ENCODE results near the gene COL24A1.
"Not testable (repeated sequence)": the region's sequence is repeated elsewhere in the genome, so short reads cannot be mapped to it uniquely, and the experiment has no call there.

Gene COL24A1

GRCh38 chr1:85983316-85983715 is 173.3 kb downstream of the COL24A1 start:
- H3K27me3 ChIP-seq (replicated peaks; ENCODE audit: control insufficient read depth, insufficient read depth, low read length), result no peaks in the 10 kb centered on the region
- DNase-seq (ENCODE audit: extremely low read depth, insufficient read length), result no peak
- TF ChIP-seq, protein P1, sequence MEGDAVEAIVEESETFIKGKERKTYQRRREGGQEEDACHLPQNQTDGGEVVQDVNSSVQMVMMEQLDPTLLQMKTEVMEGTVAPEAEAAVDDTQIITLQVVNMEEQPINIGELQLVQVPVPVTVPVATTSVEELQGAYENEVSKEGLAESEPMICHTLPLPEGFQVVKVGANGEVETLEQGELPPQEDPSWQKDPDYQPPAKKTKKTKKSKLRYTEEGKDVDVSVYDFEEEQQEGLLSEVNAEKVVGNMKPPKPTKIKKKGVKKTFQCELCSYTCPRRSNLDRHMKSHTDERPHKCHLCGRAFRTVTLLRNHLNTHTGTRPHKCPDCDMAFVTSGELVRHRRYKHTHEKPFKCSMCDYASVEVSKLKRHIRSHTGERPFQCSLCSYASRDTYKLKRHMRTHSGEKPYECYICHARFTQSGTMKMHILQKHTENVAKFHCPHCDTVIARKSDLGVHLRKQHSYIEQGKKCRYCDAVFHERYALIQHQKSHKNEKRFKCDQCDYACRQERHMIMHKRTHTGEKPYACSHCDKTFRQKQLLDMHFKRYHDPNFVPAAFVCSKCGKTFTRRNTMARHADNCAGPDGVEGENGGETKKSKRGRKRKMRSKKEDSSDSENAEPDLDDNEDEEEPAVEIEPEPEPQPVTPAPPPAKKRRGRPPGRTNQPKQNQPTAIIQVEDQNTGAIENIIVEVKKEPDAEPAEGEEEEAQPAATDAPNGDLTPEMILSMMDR (IDR thresholded peaks at IDR 0.05; ENCODE audit: insufficient read depth, low read length, poor library complexity, severe bottlenecking), result no peak
- H3K36me3 ChIP-seq (ENCODE audit: control insufficient read depth, insufficient read depth, low read length), result no peaks in the 10 kb centered on the region
- H3K4me3 ChIP-seq (replicated peaks; ENCODE audit: low read depth, low read length), result no peak overlapping the region

DNA sequence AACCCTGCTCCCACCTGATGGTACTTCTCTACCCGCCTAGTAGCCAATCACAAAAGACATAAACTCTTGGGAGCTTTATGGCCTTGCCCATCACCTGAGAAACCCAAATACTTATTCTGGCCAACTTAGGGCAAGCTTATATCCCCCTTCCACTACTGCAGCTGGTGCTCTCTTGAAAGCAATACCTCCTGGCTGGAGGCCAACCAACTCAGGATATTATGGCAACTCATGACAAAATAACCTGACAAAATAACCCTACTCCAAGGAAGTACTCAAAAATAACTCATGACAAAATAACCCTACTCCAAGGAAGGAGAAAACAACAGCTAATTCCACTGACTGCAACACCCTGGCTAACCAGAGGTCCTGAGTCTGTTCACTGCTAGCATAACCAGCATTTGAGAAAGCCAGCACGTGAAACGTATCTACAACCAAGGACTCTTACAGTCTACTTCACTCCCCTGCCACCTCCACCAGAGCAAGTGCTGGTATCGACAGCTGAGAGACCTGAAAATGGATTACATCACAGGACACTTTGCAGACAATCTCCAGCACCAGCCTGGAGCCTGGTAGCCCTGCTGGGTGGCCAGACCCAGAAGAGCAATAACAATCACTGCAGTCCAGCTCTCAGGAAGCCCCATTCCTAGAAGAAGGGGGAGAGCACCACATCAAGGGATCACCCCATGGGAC is 179.9 kb downstream of the COL24A1 start:
- H3K4me3 ChIP-seq (replicated peaks; ENCODE audit: low read depth, low read length), result no peak overlapping the region
- no peak for DNase-seq (ENCODE audit: extremely low read depth, insufficient read length)
- no peaks in the 10 kb centered on the region for H3K27me3 ChIP-seq (replicated peaks; ENCODE audit: control insufficient read depth, insufficient read depth, low read length)
- H3K36me3 ChIP-seq (ENCODE audit: control insufficient read depth, insufficient read depth, low read length), result no peaks in the 10 kb centered on the region
- TF ChIP-seq, protein P1 (IDR thresholded peaks at IDR 0.05; ENCODE audit: insufficient read depth, low read length, poor library complexity, severe bottlenecking), result no peak

DNA sequence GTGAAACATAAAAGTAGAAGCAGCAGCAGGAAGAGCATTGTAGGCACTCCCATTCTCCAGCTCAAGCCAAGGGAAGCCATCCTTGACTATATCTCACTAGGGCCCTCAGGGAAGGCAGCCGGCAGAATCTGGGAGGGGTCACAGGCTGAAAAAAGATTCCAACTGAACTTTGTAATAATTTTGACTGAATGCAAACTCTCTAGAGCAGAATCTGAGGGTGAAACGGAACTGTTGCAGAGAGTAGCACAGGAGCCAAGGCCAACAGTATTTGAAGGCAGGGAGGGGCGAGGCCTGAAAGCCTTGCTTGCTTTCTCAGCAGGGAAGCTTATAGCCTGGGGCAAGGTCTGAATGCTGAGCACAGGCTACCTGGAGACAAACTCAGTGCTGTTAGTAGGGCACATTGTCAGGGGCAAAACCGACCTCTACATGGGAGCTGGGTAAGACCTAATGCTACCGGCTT is 180.6 kb downstream of the COL24A1 start:
- TF ChIP-seq, protein P1 (IDR thresholded peaks at IDR 0.05; ENCODE audit: insufficient read depth, low read length, poor library complexity, severe bottlenecking), result no peak
- no peak for DNase-seq (ENCODE audit: extremely low read depth, insufficient read length)
- no peaks in the 10 kb centered on the region for H3K36me3 ChIP-seq (ENCODE audit: control insufficient read depth, insufficient read depth, low read length)
- no peaks in the 10 kb centered on the region for H3K27me3 ChIP-seq (replicated peaks; ENCODE audit: control insufficient read depth, insufficient read depth, low read length)
- no peak overlapping the region for H3K4me3 ChIP-seq (replicated peaks; ENCODE audit: low read depth, low read length)

- TF ChIP-seq, protein P1 (IDR thresholded peaks at IDR 0.05; ENCODE audit: insufficient read depth, low read length, poor library complexity, severe bottlenecking), result no peak
- Histone ChIP-seq H3K36me3 (ENCODE audit: control insufficient read depth, insufficient read depth, low read length) (0 out of 2 replicates have a peak, but pooled peaks cover 1% of the 10 kb centered on the region), H3K4me3 (replicated peaks; ENCODE audit: low read depth, low read length) (no peak overlapping the region), H3K27me3 (replicated peaks; ENCODE audit: control insufficient read depth, insufficient read depth, low read length) (no peaks in the 10 kb centered on the region)
- DNase-seq (ENCODE audit: extremely low read depth, insufficient read length), result no peak
Measured at GRCh38 chr1:85962457-85962856, 194.1 kb downstream of the COL24A1 start.

GRCh38 chr1:85957760-85958159 is 198.8 kb downstream of the COL24A1 start:
- no peak for DNase-seq (ENCODE audit: extremely low read depth, insufficient read length)
- no peaks in the 10 kb centered on the region for H3K27me3 ChIP-seq (replicated peaks; ENCODE audit: control insufficient read depth, insufficient read depth, low read length)

DNA sequence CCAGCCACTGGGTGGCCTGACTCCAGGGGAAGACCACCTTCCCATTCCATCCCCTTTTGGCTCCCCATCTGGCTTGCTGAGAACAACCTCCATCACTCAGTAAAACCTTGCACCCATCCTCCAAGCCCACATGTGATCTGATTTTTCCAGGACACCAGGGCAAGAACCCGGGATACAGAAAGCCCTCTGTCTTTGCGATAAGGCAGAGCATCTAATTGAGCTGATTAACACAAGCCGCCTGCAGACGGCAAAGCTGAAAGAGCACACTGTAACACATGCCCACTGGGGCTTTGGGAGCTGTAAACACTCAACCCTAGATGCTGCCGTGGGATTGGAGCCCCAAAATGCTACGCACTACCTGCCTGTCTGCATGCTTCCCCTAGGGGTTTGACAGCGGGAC is 201.4 kb downstream of the COL24A1 start:
- not testable (repeated sequence) for H3K27me3 ChIP-seq (replicated peaks; ENCODE audit: control insufficient read depth, insufficient read depth, low read length); H3K4me3 ChIP-seq (replicated peaks; ENCODE audit: low read depth, low read length); H3K36me3 ChIP-seq (ENCODE audit: control insufficient read depth, insufficient read depth, low read length); DNase-seq (ENCODE audit: extremely low read depth, insufficient read length)

More at GRCh38 chr1:85957760-85958159, 198.8 kb downstream of the COL24A1 start:
- H3K4me3 ChIP-seq (replicated peaks; ENCODE audit: low read depth, low read length), result no peak overlapping the region
- H3K36me3 ChIP-seq (ENCODE audit: control insufficient read depth, insufficient read depth, low read length), result 0 out of 2 replicates have a peak, but pooled peaks cover 1% of the 10 kb centered on the region
- TF ChIP-seq, protein P1 (IDR thresholded peaks at IDR 0.05; ENCODE audit: insufficient read depth, low read length, poor library complexity, severe bottlenecking), result no peak
